ENCODE data around the gene LCP2.

GRCh38 chr5:170329524-170329923 lies 31.9 kb upstream of the LCP2 start:
- TF ChIP-seq CTCF (IDR thresholded peaks at IDR 0.05) (no peak), POLR2A (IDR thresholded peaks at IDR 0.05) (no peak)
